NCI-H510A treated with DMSO at 0.1 percent for 48 hours (cell line): Measurements from ENCODE around the gene EIF5AL1.
"Not testable (repeated sequence)": the region's sequence is repeated elsewhere in the genome, so short reads cannot be mapped to it uniquely, and the experiment has no call there.

ENCODE experiments used
- DNase-seq: peaks from one replicate; lab custom pipeline; 2025; lab: John Stamatoyannopoulos, UW

Gene EIF5AL1

GRCh38 chr10:79509934-79510508 lies 2.3 kb upstream of the EIF5AL1 start:
- DNase-seq: not testable (repeated sequence)

- DNase-seq: not testable (repeated sequence)
Observed at GRCh38 chr10:79516532-79517205, 4.3 kb downstream of the EIF5AL1 start.

- DNase-seq: not testable (repeated sequence)
Observed at GRCh38 chr10:79517567-79517966, 5.2 kb downstream of the EIF5AL1 start.

GRCh38 chr10:79521751-79522150 lies 9.4 kb downstream of the EIF5AL1 start:
- not testable (repeated sequence) for DNase-seq

- DNase-seq: not testable (repeated sequence)
Observed at GRCh38 chr10:79522464-79522863, 10.1 kb downstream of the EIF5AL1 start.

GRCh38 chr10:79523157-79523853 lies 11.0 kb downstream of the EIF5AL1 start:
- DNase-seq: not testable (repeated sequence)

- not testable (repeated sequence) for DNase-seq
Observed at GRCh38 chr10:79525049-79525710, 12.8 kb downstream of the EIF5AL1 start.

- DNase-seq: not testable (repeated sequence)
Observed at GRCh38 chr10:79528261-79528660, 15.9 kb downstream of the EIF5AL1 start.

GRCh38 chr10:79533142-79533902 lies 21.0 kb downstream of the EIF5AL1 start:
- not testable (repeated sequence) for DNase-seq

GRCh38 chr10:79533903-79534175 lies 21.5 kb downstream of the EIF5AL1 start:
- DNase-seq: not testable (repeated sequence)

GRCh38 chr10:79538311-79538710 lies 26.0 kb downstream of the EIF5AL1 start:
- DNase-seq: not testable (repeated sequence)

- not testable (repeated sequence) for DNase-seq
Observed at GRCh38 chr10:79540930-79541329, 28.6 kb downstream of the EIF5AL1 start.

- no peak for DNase-seq
Observed at GRCh38 chr10:79542626-79543025, 30.3 kb downstream of the EIF5AL1 start.

GRCh38 chr10:79544408-79544807 lies 32.1 kb downstream of the EIF5AL1 start:
- not testable (repeated sequence) for DNase-seq

GRCh38 chr10:79544926-79545659 lies 32.8 kb downstream of the EIF5AL1 start:
- DNase-seq: not testable (repeated sequence)

- peak; percentile 32 for DNase-seq
Observed at GRCh38 chr10:79547128-79547527, 34.8 kb downstream of the EIF5AL1 start.

GRCh38 chr10:79547973-79548372 lies 35.6 kb downstream of the EIF5AL1 start:
- no peak for DNase-seq

- no peak for DNase-seq
Observed at GRCh38 chr10:79552143-79552542, 39.8 kb downstream of the EIF5AL1 start.

GRCh38 chr10:79555354-79556309 lies 43.3 kb downstream of the EIF5AL1 start:
- no peak for DNase-seq

GRCh38 chr10:79556961-79557360 lies 44.6 kb downstream of the EIF5AL1 start:
- DNase-seq: not testable (repeated sequence)
